ENCODE results near the gene CDCA5. TPM values are rescaled to one million over a fixed set of nuclear protein-coding genes. Genes with fewer than 3 reads are reported as not detected.

Gene CDCA5
- polyA plus RNA-seq, 1 of the 3 experiments (the other 2 are of a cell fraction), result 16.3 TPM

DNA sequence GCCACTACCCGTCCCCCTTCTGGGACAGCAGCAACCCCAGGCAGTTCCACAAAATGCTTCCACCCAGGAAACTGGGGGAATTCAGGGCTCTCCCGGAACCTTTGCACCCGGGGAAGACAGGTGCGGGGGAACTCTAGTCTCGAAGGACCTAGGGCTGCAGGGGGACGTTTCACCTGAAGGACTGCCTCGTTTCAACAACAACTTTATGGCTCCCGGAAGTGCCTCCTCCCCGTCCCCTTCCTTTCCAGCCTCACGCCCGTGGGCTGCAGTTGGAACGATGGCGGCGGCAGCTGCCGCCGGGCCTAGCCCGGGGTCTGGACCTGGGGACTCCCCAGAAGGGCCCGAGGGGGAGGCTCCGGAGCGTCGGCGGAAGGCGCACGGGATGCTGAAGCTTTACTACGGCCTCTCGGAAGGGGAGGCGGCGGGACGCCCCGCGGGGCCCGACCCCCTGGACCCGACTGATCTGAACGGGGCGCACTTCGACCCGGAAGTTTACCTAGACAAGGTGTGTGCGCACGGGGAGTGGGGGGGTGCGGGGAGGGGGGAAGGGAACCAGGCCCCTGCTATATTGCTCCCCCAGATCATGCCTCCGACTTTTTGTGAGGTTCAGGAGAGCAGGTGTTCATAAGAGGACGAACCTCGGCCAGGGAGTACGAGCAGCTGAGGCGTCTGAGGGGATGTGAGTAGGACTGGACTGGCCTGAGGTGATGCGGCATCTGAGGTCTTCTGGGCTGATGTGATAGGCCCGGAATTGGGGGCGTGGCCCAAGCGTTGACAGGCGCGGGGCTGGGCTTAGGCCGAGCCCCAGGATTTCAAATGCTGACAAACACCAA lies 12.3 kb upstream of the CDCA5 start, which contains the start of gene VPS51:
TSS of gene VPS51 (plus strand) at position 241 of the 833 bp plus-strand sequence. CDS start at position 278, 37 bp downstream.
- no peaks in the 10 kb centered on the region for H3K9me2 ChIP-seq
- DNase-seq, result peak; percentile 93
- no peaks in the 10 kb centered on the region for H3K27me3 ChIP-seq (ENCODE audit: insufficient read depth)
- H3F3A ChIP-seq (replicated peaks; ENCODE audit: insufficient read depth), result peaks cover 20% of the 10 kb centered on the region
- peak within 1 kb of the TSS; percentile 98; the same call in 1 of the 2 replicates for H2AFZ ChIP-seq (ENCODE audit: low read depth)
- H3K36me3 ChIP-seq (replicated peaks in 1 of 2; ENCODE audit: control insufficient read depth in 1 of 2, insufficient read depth in 2 of 2, low read length in 1 of 2), result peaks cover 0 to 4% of the 10 kb centered on the region in 2 experiments
- POLR2A ChIA-PET, result interaction anchor here (0.6 to 1.6 kb wide), 5 partner anchors 14 to 64 kb away, joined by 3 to 10 read pairs (median 4); partner anchors contain the start of genes FAU, MRPL49 and ZNHIT2
- H4K20me1 ChIP-seq (ENCODE audit: insufficient read depth), result no peaks in the 10 kb centered on the region
- no peaks in the 10 kb centered on the region for H3K9me3 ChIP-seq
- peak within 1 kb of the TSS; percentile 88 for H3K4me2 ChIP-seq
- H3K79me2 ChIP-seq (ENCODE audit: insufficient read depth), result peaks cover 45% of the 10 kb centered on the region
- peak within 1 kb of the TSS; percentile 86 for H3K9ac ChIP-seq
- whole genome bisulfite sequencing (ENCODE audit: low lambda C conversion rate), result 2% methylated on average over 16 of the region's 52 CpGs
- peak within 1 kb of the TSS; percentile 57 to 77 for H3K4me3 ChIP-seq (ENCODE audit: low read depth in 2 of 2, low read length in 1 of 2)
- peaks cover 0 to 10% of the 10 kb centered on the region in 2 experiments; a peak in 1 of 4 replicates for H3K4me1 ChIP-seq (ENCODE audit: control insufficient read depth in 1 of 2, insufficient read depth in 2 of 2, low read depth in 1 of 2, low read length in 1 of 2)
- CTCF ChIA-PET, result interaction anchor here (1.4 to 12.6 kb wide), 4 partner anchors 16 to 84 kb away, joined by 4 to 150 read pairs (median 10); partner anchors contain the start of genes TM7SF2 and ZNHIT2
- peak within 1 kb of the TSS; percentile 71 to 74; a peak in 3 of 4 replicates for H3K27ac ChIP-seq (ENCODE audit: low read depth in 2 of 2, low read length in 1 of 2)
- TF ChIP-seq RAD21 (IDR thresholded peaks at IDR 0.05; ENCODE audit: low read length) (no peak), PBX3 (IDR thresholded peaks at IDR 0.05) (peak; percentile 53), TAF1 (IDR thresholded peaks at IDR 0.05; ENCODE audit: borderline replicate concordance, low read depth, low read length) (peak; percentile 93), RCOR1 (IDR thresholded peaks at IDR 0.05; ENCODE audit: low read length) (peak; percentile 78; the same call in 1 of the 2 replicates), YY1 (IDR thresholded peaks at IDR 0.05; ENCODE audit: low read depth) (peak; percentile 89), ZBTB33 (IDR thresholded peaks at IDR 0.05; ENCODE audit: borderline replicate concordance, low read depth) (0 out of 2 replicates have a peak, but pooled peaks have one; percentile 51), EZH2phosphoT487 (IDR thresholded peaks at IDR 0.05; ENCODE audit: borderline replicate concordance, low read depth) (no peak), USF1 (IDR thresholded peaks at IDR 0.05; ENCODE audit: borderline replicate concordance, low read depth) (peak; percentile 52; the same call in 1 of the 2 replicates), FOXM1 (IDR thresholded peaks at IDR 0.05; ENCODE audit: low read depth) (no peak), CHD2 (IDR thresholded peaks at IDR 0.05; ENCODE audit: low read length, partially characterized antibody) (peak; percentile 95), FOSL2 (IDR thresholded peaks at IDR 0.05; ENCODE audit: borderline replicate concordance, low read depth) (peak; percentile 14; the same call in 1 of the 2 replicates), REST (IDR thresholded peaks at IDR 0.05; ENCODE audit: low read depth, low read length) (0 out of 2 replicates have a peak, but pooled peaks have one; percentile 45), RXRA (IDR thresholded peaks at IDR 0.05; ENCODE audit: borderline replicate concordance, low read depth) (no peak), SMC3 (IDR thresholded peaks at IDR 0.05; ENCODE audit: low read depth, low read length) (no peak), GABPA (IDR thresholded peaks at IDR 0.05; ENCODE audit: low read depth) (peak; percentile 94), JUND (IDR thresholded peaks at IDR 0.05) (no peak), NRF1 (IDR thresholded peaks at IDR 0.05; ENCODE audit: low read depth, low read length) (0 out of 2 replicates have a peak, but pooled peaks have one; percentile 13), ELF1 (IDR thresholded peaks at IDR 0.05) (peak; percentile 95), RFX5 (IDR thresholded peaks at IDR 0.05; ENCODE audit: low read length) (no peak)
- TF ChIP-seq, protein P1, sequence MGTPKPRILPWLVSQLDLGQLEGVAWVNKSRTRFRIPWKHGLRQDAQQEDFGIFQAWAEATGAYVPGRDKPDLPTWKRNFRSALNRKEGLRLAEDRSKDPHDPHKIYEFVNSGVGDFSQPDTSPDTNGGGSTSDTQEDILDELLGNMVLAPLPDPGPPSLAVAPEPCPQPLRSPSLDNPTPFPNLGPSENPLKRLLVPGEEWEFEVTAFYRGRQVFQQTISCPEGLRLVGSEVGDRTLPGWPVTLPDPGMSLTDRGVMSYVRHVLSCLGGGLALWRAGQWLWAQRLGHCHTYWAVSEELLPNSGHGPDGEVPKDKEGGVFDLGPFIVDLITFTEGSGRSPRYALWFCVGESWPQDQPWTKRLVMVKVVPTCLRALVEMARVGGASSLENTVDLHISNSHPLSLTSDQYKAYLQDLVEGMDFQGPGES (IDR thresholded peaks at IDR 0.05; ENCODE audit: low read depth, low read length), result no peak
- TF ChIP-seq, protein P2, sequence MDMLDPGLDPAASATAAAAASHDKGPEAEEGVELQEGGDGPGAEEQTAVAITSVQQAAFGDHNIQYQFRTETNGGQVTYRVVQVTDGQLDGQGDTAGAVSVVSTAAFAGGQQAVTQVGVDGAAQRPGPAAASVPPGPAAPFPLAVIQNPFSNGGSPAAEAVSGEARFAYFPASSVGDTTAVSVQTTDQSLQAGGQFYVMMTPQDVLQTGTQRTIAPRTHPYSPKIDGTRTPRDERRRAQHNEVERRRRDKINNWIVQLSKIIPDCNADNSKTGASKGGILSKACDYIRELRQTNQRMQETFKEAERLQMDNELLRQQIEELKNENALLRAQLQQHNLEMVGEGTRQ (IDR thresholded peaks at IDR 0.05; ENCODE audit: borderline replicate concordance, low read depth, low read length), result no peak

Measured in SK-N-SH (cell line).